ENCODE results near the gene SMCO4. TPM values are rescaled to one million over a fixed set of nuclear protein-coding genes. Genes with fewer than 3 reads are reported as not detected.

Gene SMCO4
- total and polyA plus RNA-seq, 2 of the 8 experiments (the other 6 are each of a cell fraction or from before 2014, with no cell fraction given), result 33.2 to 53.9 TPM

- TF ChIP-seq RBBP5 (IDR thresholded peaks at IDR 0.05; ENCODE audit: borderline replicate concordance, low read depth, low read length), result no peak
- TF ChIP-seq RXRA (IDR thresholded peaks at IDR 0.05; ENCODE audit: insufficient read depth, low read depth, low read length), result no peak
- no peak for TF ChIP-seq FOSL1 (IDR thresholded peaks at IDR 0.05; ENCODE audit: insufficient read depth, low read depth, low read length)
- TF ChIP-seq TCF12 (IDR thresholded peaks at IDR 0.05; ENCODE audit: low read depth, low read length), result no peak
- no peak for TF ChIP-seq KDM5A (IDR thresholded peaks at IDR 0.05; ENCODE audit: low read length)
- TF ChIP-seq TAF1 (IDR thresholded peaks at IDR 0.05; ENCODE audit: low read depth, low read length), result no peak
- TF ChIP-seq NRF1 (IDR thresholded peaks at IDR 0.05; ENCODE audit: low read depth, low read length), result no peak
- TF ChIP-seq GTF2F1 (IDR thresholded peaks at IDR 0.05; ENCODE audit: borderline replicate concordance, low read depth, low read length), result no peak
- Histone ChIP-seq H3K23ac (ENCODE audit: insufficient read length) (no peak overlapping the region), H4K5ac (ENCODE audit: insufficient read length, low read depth, low read length) (no peak overlapping the region), H2BK15ac (ENCODE audit: low read length) (no peak overlapping the region), H3K23me2 (ENCODE audit: low read depth, low read length) (no peaks in the 10 kb centered on the region), H3K4me2 (ENCODE audit: insufficient read depth in 1 of 2, low read depth in 2 of 2, low read length in 2 of 2) (0 out of 4 replicates have a peak overlapping the region, but pooled peaks of 1 of the 2 experiments have one; percentile 4), H3K4me3 (ENCODE audit: extremely low read depth in 1 of 4, insufficient read depth in 2 of 4, low read depth in 3 of 4, low read length in 4 of 4) (no peak overlapping the region), H3K79me1 (ENCODE audit: low read depth, low read length) (peaks cover 8% of the 10 kb centered on the region), H2AK5ac (ENCODE audit: low read depth, low read length) (no peak overlapping the region), H3K18ac (ENCODE audit: extremely low read depth, low read length) (peak overlapping the region; percentile 85; the same call in 1 of the 2 replicates), H3K4me1 (replicated peaks in 1 of 4; ENCODE audit: control insufficient read depth in 3 of 4, insufficient read depth in 4 of 4, low read length in 3 of 4) (peaks cover 0 to 7% (median 0%) of the 10 kb centered on the region in 4 experiments; a peak in 4 of 7 replicates), H4K20me1 (replicated peaks in 1 of 2; ENCODE audit: control insufficient read depth in 1 of 2, insufficient read depth in 2 of 2, low read length in 2 of 2) (peaks cover 2 to 4% of the 10 kb centered on the region in 2 experiments), H3K36me3 (ENCODE audit: control insufficient read depth in 2 of 4, insufficient read depth in 4 of 4, low read length in 3 of 4) (no peaks in the 10 kb centered on the region), H2BK12ac (ENCODE audit: low read depth, low read length) (no peak overlapping the region), H3K27me3 (replicated peaks in 1 of 4; ENCODE audit: control insufficient read depth in 3 of 4, extremely low read depth in 1 of 4, insufficient read depth in 3 of 4, low read length in 3 of 4) (no peaks in the 10 kb centered on the region), H3K4ac (replicated peaks; ENCODE audit: insufficient read length, low read depth, low read length) (no peak overlapping the region), H3K56ac (replicated peaks; ENCODE audit: insufficient read length, low read depth, low read length) (no peak overlapping the region), H3K9me3 (ENCODE audit: insufficient read depth in 2 of 2, low read depth in 1 of 2, low read length in 1 of 2) (no peaks in the 10 kb centered on the region), H4K91ac (replicated peaks; ENCODE audit: insufficient read length, low read length) (no peak overlapping the region), H2BK120ac (replicated peaks; ENCODE audit: low read depth, low read length) (no peak overlapping the region), H3K27ac (ENCODE audit: low read depth, low read length) (no peak overlapping the region), H3K14ac (ENCODE audit: insufficient read length) (no peak overlapping the region), H2BK5ac (ENCODE audit: low read depth, low read length) (no peak overlapping the region), H4K8ac (ENCODE audit: extremely low read depth, insufficient read depth, low read length) (no peak overlapping the region), H3K9ac (replicated peaks in 1 of 4; ENCODE audit: extremely low read depth in 1 of 4, low read depth in 3 of 4, low read length in 3 of 4) (no peak overlapping the region), H3K79me2 (ENCODE audit: control insufficient read depth in 1 of 2, insufficient read depth in 2 of 2, low read length in 2 of 2) (peaks cover 0 to 42% of the 10 kb centered on the region in 2 experiments; a peak in 2 of 4 replicates), H2AFZ (ENCODE audit: low read length) (no peak overlapping the region), H2BK20ac (ENCODE audit: low read length) (no peak overlapping the region; the same call in 1 of the 2 replicates)
- DNase-seq (ENCODE audit: low read depth in 1 of 2, low spot score in 2 of 2) (no peak), FAIRE-seq (no peak)
- POLR2A ChIA-PET (ENCODE audit: partially characterized antibody), result interaction anchor here (1.0 to 1.8 kb wide), 2 partner anchors 14 to 27 kb away, joined by 3 to 5 read pairs; no protein-coding TSS in a partner anchor
- WGBS, 2 experiments (ENCODE audit: extremely low coverage in 1 of 2, insufficient coverage in 1 of 2, insufficient read length in 1 of 2, insufficient replicate concordance in 2 of 2, low coverage in 1 of 2, low lambda C conversion rate in 2 of 2, missing lambda C conversion rate in 1 of 2), result 71% methylated on average over 5 of the region's 5 CpGs; no CpG with 5 or more reads in 1 of the 2 experiments
- CTCF ChIA-PET (ENCODE audit: partially characterized antibody), result interaction anchor here (0.6 to 2.4 kb wide), 3 partner anchors 8 to 166 kb away, joined by 3 to 12 read pairs (median 4); no protein-coding TSS in a partner anchor
Measured at GRCh38 chr11:93515441-93516025, 27.7 kb downstream of the SMCO4 start.
